HepG2 (cell line): ENCODE measurements around the gene CARMIL3. TPM values are rescaled to one million over a fixed set of nuclear protein-coding genes. Genes with fewer than 3 reads are reported as not detected.

Source experiments
- ATAC-seq: fragments of 200-7000 bp; cut with Tn5 transposase; 3 replicates; pipeline ENCODE4 v1.9.1; 2020; ENCODE audit warnings: mild to moderate bottlenecking, moderate library complexity
- BruUV-seq: library from RNA; stranded (reverse); fragments of 400-500 nt; replicated peaks from 2 replicates; lab custom pipeline; 2021; lab: Mats Ljungman, UMichigan
- CTCF ChIA-PET: fragments of 300-600 bp; formaldehyde crosslinking; extraction: SDS; loops from one replicate; lab custom pipeline; 2021; ENCODE audit warnings: low total read pairs, inconsistent platforms, low intra/inter-chr PET ratio; lab: Yijun Ruan, JAX
- POLR2A ChIA-PET: fragments of 350-600 bp; sonication (Branson Sonifier 250); formaldehyde crosslinking; loops from one replicate; lab custom pipeline; 2020; ENCODE audit warnings: antibody characterized with exemption, inconsistent platforms; lab: Yijun Ruan, JAX
- DNase-seq: peaks from one replicate; pipeline ENCODE4 v3.0.0-alpha.2; 2015; ENCODE audit warnings: low spot score
- FAIRE-seq: peaks from 3 replicates; lab custom pipeline; 2011; peaks lifted over from hg19 to GRCh38; lab: Jason Lieb, UNC
- H2AFZ ChIP-seq: one replicate; pipeline ENCODE4 v1.6.1; 2011; ENCODE audit warnings: low read length, inconsistent platforms
- H3K27ac ChIP-seq: fragments of 300-600 bp; 3 replicates; pipeline ENCODE4 v1.8.0; 2011; ENCODE audit warnings: mixed run types, mild to moderate bottlenecking, mixed read lengths, low read length, inconsistent platforms; ENCODE audit not compliant: insufficient read depth; ENCODE audit errors: extremely low read length
- H3K27me3 ChIP-seq, 2 experiments: fragments of 200-600 bp in 1 of 2; 2 replicates in 1 of 2; 3 replicates in 1 of 2; pipeline versions ENCODE4 v1.6.0 to v1.8.0; 2011; ENCODE audit warnings: low read length in 2 of 2, mild to moderate bottlenecking in 2 of 2, moderate library complexity in 2 of 2, inconsistent platforms in 1 of 2; ENCODE audit not compliant: insufficient read depth in 2 of 2, control insufficient read depth in 1 of 2
- H3K36me3 ChIP-seq, 2 experiments: fragments of 200-600 bp in 1 of 2; replicated peaks in 1 of 2; 2 replicates in 1 of 2; 3 replicates in 1 of 2; pipeline versions ENCODE4 v1.5.1 to v1.8.0; 2011; ENCODE audit warnings: low read length in 2 of 2, inconsistent platforms in 1 of 2; ENCODE audit not compliant: insufficient read depth in 2 of 2, control insufficient read depth in 1 of 2
- H3K4me1 ChIP-seq: 2 replicates; pipeline ENCODE4 v1.5.1; 2012; ENCODE audit warnings: low read length, inconsistent platforms; ENCODE audit not compliant: insufficient read depth
- H3K4me2 ChIP-seq: 2 replicates; pipeline ENCODE4 v1.6.0; 2011; ENCODE audit warnings: low read depth, low read length, inconsistent platforms
- H3K4me3 ChIP-seq, 3 experiments: fragments of 200-600 bp in 1 of 3; sonication (generic), shearing (Covaris generic) in 1 of 3; replicated peaks in 1 of 3; 2 replicates each; pipeline ENCODE4 v1.5.1; 2011 to 2016; ENCODE audit warnings: low read length in 3 of 3, inconsistent platforms in 2 of 3, low read depth in 2 of 3, mild to moderate bottlenecking in 2 of 3, control low read depth in 1 of 3, mixed read lengths in 1 of 3; ENCODE audit not compliant: insufficient read depth in 1 of 3
- H3K79me2 ChIP-seq: one replicate; pipeline ENCODE4 v1.6.1; 2011; ENCODE audit warnings: low read length, inconsistent platforms; ENCODE audit not compliant: insufficient read depth
- H3K9ac ChIP-seq: 2 replicates; pipeline ENCODE4 v1.6.0; 2011; ENCODE audit warnings: mild to moderate bottlenecking, low read depth, low read length, inconsistent platforms; ENCODE audit not compliant: insufficient read depth
- H3K9me3 ChIP-seq: 2 replicates; pipeline ENCODE4 v1.5.1; 2012; ENCODE audit warnings: mild to moderate bottlenecking, low read length
- H4K20me1 ChIP-seq: 2 replicates; pipeline ENCODE4 v1.6.0; 2011; ENCODE audit warnings: inconsistent platforms, mild to moderate bottlenecking, low read length, moderate library complexity; ENCODE audit not compliant: insufficient read depth
- HNRNPLL ChIP-seq: fragments of 200-400 bp; formaldehyde crosslinking; IDR thresholded peaks from 2 replicates; pipeline ENCODE4 v1.6.1; 2017; ENCODE audit warnings: mild to moderate bottlenecking, low read depth, low read length; ENCODE audit not compliant: poor library complexity, severe bottlenecking
- TEAD2 ChIP-seq: sonication (generic); formaldehyde crosslinking; IDR thresholded peaks from 2 replicates; pipeline ENCODE4 v1.9.0; 2021; ENCODE audit warnings: missing genetic modification reagents
- ZBED4 ChIP-seq: sonication (generic); formaldehyde crosslinking; IDR thresholded peaks from 2 replicates; pipeline ENCODE4 v1.4.0; 2020; ENCODE audit warnings: missing genetic modification reagents, borderline replicate concordance
- ZBTB4 ChIP-seq: sonication (generic); formaldehyde crosslinking; IDR thresholded peaks from 2 replicates; pipeline ENCODE4 v1.4.0; 2020; ENCODE audit warnings: missing genetic modification reagents, mild to moderate bottlenecking, borderline replicate concordance
- ZNF691 ChIP-seq: sonication (generic); formaldehyde crosslinking; IDR thresholded peaks from 2 replicates; pipeline ENCODE4 v1.4.0; 2020; ENCODE audit warnings: missing genetic modification reagents, low read depth, mild to moderate bottlenecking, borderline replicate concordance
- ZNF891 ChIP-seq: sonication (generic); formaldehyde crosslinking; IDR thresholded peaks from 2 replicates; pipeline ENCODE4 v1.5.0; 2020; ENCODE audit warnings: mild to moderate bottlenecking, missing genetic modification reagents
- WGBS: methylation state at CpG from one replicate; pipeline ENCODE4 v1.1.6; 2017; ENCODE audit warnings: low lambda C conversion rate; 5-methylcytosine and 5-hydroxymethylcytosine counted together
- in situ Hi-C: cut with HindIII; loops from 2 replicates; pipeline ENCODE4 v1.10.0; 2017; ENCODE audit warnings: low pct_unique_long_range_greater_than_20kb; ENCODE audit not compliant: extremely low pct_ligation_motif_present
- intact Hi-C: fragments of 100-400 bp; cut with micrococcal nuclease; formaldehyde crosslinking; loops from one replicate; pipeline ENCODE4 v1.10.0; 2022; ENCODE audit not compliant: unreplicated experiment
- polyA plus RNA-seq, 8 experiments: library from polyadenylated mRNA; depleted of rRNA in 3 of 8; stranded (reverse) in 7 of 8; unstranded in 1 of 8; fragments of >200 nt; fragmentation: Illumina TruSeq in 4 of 8; extraction: Trizol in 4 of 8; gene quantifications; 2 replicates each; pipeline versions ENCODE4 v1.2.1 to v1.2.3, GENCODE V29; 2011 to 2016; ENCODE audit warnings: low read depth in 4 of 8, missing spikeins in 1 of 8, mixed read lengths in 1 of 8; ENCODE audit not compliant: insufficient read depth in 1 of 8
- total RNA-seq, 5 experiments: library from RNA; depleted of rRNA; stranded (reverse); fragments of >200 nt; fragmentation: Illumina TruSeq; extraction: Trizol; gene quantifications; 2 replicates each; pipeline ENCODE4 v1.2.3, GENCODE V29; 2016; ENCODE audit warnings: low read depth in 1 of 5
- TF ChIP-seq, protein P1 (sequence below): sonication (generic); formaldehyde crosslinking; IDR thresholded peaks from 2 replicates; pipeline ENCODE4 v1.8.1; 2022; ENCODE audit warnings: low read depth, mild to moderate bottlenecking, missing genetic modification reagents

The CARMIL3 gene
- total and polyA plus RNA-seq, 2 of the 13 experiments (the other 11 are each of a cell fraction or from before 2014, with no cell fraction given), result 0.27 to 0.55 TPM

DNA sequence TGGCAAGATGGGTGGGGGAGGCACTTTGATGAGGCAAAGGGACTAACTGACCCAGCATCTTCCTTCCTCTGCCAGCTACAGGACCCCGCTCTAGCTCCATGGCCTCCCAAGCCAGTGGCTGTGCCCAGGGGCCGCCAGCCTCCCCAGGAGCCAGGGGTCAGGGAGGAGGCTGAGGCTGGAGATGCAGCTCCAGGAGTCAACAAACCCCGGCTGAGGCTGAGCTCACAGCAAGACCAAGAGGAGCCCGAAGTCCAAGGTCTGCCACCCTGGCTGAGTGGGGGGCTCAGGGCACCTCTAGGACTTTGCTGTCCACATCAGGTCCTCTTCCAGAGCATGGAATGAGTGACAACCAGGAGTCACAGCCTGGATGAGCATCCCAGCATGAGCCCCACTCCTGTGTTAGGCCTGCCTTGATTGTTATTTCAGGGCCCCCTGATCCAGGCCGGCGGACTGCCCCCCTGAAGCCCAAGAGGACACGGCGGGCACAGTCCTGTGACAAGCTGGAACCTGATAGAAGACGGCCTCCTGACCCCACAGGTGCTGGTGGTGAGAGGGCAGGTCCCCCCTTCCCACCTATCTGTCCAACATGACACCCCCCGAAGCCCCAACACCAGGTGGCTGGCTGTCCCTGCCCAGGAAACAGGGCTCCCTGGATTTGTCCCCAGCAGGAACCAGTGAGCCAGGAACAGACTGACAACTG lies 17.1 kb downstream of the CARMIL3 start:
- no TSS peak for BruUV-seq
- Histone ChIP-seq H3K9me3 (no peaks in the 10 kb centered on the region), H2AFZ (no peak overlapping the region), H3K9ac (no peak overlapping the region), H3K4me3 (no peak overlapping the region), H3K4me1 (peaks cover 33% of the 10 kb centered on the region), H3K27me3 (peaks cover 16 to 60% of the 10 kb centered on the region in 2 experiments; a peak in 4 of 5 replicates), H3K36me3 (no peaks in the 10 kb centered on the region), H3K27ac (no peak overlapping the region), H3K79me2 (no peaks in the 10 kb centered on the region), H3K4me2 (no peak overlapping the region), H4K20me1 (no peaks in the 10 kb centered on the region)
- intact Hi-C loops (no loop called here), in situ Hi-C loops (no loop called here)
- ATAC-seq (no peak), DNase-seq (no peak), FAIRE-seq (no peak)
- WGBS, result 27% methylated on average over 10 of the region's 10 CpGs
- ChIA-PET POLR2A (interaction anchor here (1.4 to 4.7 kb wide), 3 partner anchors 13 to 67 kb away, joined by 5 to 62 read pairs (median 7); partner anchors contain the start of genes PCK2 and PSME1), CTCF (no interaction called here)
- no peak for TF ChIP-seq ZBED4 (CRISPR knock-in tag)
- no peak for TF ChIP-seq ZBTB4 (CRISPR knock-in tag)
- TF ChIP-seq, protein P1, sequence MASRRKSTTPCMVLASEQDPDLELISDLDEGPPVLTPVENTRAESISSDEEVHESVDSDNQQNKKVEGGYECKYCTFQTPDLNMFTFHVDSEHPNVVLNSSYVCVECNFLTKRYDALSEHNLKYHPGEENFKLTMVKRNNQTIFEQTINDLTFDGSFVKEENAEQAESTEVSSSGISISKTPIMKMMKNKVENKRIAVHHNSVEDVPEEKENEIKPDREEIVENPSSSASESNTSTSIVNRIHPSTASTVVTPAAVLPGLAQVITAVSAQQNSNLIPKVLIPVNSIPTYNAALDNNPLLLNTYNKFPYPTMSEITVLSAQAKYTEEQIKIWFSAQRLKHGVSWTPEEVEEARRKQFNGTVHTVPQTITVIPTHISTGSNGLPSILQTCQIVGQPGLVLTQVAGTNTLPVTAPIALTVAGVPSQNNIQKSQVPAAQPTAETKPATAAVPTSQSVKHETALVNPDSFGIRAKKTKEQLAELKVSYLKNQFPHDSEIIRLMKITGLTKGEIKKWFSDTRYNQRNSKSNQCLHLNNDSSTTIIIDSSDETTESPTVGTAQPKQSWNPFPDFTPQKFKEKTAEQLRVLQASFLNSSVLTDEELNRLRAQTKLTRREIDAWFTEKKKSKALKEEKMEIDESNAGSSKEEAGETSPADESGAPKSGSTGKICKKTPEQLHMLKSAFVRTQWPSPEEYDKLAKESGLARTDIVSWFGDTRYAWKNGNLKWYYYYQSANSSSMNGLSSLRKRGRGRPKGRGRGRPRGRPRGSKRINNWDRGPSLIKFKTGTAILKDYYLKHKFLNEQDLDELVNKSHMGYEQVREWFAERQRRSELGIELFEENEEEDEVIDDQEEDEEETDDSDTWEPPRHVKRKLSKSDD (CRISPR knock-in tag), result 0 out of 2 replicates have a peak, but pooled peaks have one; percentile 45
- TF ChIP-seq HNRNPLL, result peak; percentile 14
- peak; percentile 67; the same call in 1 of the 2 replicates for TF ChIP-seq ZNF891 (CRISPR knock-in tag)
- TF ChIP-seq ZNF691 (CRISPR knock-in tag), result no peak
- TF ChIP-seq TEAD2, result no peak
